Forelimb muscle (tissue), 1 donor: Measurements from ENCODE around the gene EPGN. TPM values are rescaled to one million over a fixed set of nuclear protein-coding genes. Genes with fewer than 3 reads are reported as not detected.
"Not testable (repeated sequence)": the region's sequence is repeated elsewhere in the genome, so short reads cannot be mapped to it uniquely, and the experiment has no call there.

ENCODE experiments used
- DNase-seq: peaks from one replicate; pipeline ENCODE4 v3.0.0-alpha.2; 2013; ENCODE audit warnings: low read depth
- polyA plus RNA-seq: library from polyadenylated mRNA; unstranded; fragments of 120-200 nt; gene quantifications from one replicate; pipeline ENCODE4 v1.2.1, GENCODE V29; 2013; ENCODE audit not compliant: insufficient read length

The EPGN gene
- polyA plus RNA-seq, 1 donor, result 0.32 TPM

DNA sequence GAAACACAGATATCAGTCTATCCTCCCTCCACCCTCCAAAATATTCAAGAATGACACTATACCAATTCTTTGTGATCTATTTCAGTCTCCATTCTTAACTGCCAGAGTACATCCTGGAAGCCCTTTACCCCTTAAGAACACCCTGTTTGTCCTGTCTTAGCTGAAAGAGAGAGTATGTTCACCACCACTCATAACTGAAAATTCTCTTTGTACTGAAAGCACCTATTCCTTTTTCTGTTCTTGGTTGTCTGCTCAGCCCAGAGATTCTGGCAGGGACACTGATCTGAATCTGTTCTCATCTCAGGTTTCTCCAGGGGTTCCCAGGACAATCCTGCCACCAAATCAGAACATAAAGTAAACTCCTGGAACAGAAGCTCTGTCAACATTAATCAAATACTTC lies 31.2 kb downstream of the EPGN start:
- DNase-seq, result no peak

DNA sequence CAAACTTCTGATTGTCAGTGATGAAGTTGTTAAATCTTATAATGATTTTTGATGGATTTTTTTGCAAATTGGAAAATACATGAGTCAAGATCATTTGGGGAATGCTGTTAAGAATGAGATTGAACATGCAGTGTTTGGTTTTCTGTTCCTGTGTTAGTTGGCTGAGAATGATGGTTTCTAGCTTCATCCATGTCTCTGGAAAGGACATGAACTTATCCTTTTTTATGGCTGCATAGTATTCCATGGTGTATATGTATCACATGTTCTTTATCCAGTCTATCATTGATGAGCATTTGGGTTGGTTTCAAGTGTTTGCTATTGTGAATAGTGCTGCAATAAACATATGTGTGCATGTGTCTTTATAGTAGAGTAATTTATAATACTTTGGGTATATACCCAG lies 32.2 kb downstream of the EPGN start:
- DNase-seq, result not testable (repeated sequence)

DNA sequence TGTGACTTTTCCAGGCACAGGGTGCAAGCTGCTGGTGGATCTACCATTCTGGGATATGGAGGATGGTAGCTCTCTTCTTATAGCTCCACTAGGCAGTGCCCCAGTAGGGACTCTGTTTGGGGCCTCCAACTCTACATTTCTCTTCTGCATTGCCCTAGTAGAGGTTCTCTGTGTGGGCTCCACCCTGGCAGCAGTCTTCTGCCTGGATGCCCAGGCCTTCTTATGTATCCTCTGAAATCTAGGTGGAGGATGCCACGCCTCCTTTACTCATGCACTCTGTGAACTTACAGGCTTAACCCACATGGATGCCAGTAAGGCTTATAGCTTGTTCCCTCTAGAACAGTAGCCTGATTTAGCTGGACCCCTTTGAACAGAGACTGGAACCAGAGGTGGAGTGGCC lies 35.8 kb downstream of the EPGN start:
- no peak for DNase-seq

DNA sequence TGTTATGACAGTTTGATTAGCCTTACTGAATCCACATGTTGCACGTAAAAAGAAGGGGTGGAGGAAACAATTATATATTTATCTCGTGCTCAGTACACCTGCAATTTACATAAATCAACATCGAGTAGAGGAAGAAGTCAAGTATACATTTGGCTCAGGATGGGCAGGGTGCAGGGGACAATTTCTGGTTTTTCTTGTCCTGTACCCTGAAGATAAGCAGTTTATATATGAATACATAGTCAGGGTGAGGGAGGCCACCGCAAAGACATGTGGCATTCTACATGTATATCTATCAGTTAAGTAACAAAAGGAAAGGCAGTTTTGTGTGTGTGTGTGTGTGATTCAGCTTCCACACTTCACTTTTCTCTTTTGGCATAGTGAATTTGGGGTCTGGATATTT lies 45.6 kb downstream of the EPGN start:
- no peak for DNase-seq

DNA sequence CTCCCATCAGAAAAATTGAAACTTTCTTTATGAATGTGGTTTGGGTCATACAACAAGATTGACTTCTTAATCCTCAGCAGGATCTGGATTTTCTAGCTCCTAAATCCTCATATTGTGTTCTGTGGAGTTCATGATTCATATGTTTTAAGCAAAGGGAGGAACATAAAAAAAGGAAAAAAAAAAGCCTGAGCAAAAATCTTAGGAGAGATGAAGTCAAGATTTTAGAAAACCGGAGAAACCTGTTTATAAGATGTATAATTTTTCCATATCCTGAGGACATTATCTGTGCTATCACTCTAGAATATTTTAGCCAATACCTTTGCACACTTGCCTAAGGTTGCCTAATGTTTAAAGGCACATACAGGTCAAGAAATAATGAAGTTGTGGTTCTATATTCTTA lies 49.7 kb downstream of the EPGN start:
- no peak for DNase-seq

GRCh38 chr4:74361671-74362070 lies 53.4 kb downstream of the EPGN start:
- DNase-seq, result no peak

- no peak for DNase-seq
Observed at GRCh38 chr4:74362347-74362746, 54.1 kb downstream of the EPGN start.

- no peak for DNase-seq
Observed at GRCh38 chr4:74364256-74364651, 56.0 kb downstream of the EPGN start.

DNA sequence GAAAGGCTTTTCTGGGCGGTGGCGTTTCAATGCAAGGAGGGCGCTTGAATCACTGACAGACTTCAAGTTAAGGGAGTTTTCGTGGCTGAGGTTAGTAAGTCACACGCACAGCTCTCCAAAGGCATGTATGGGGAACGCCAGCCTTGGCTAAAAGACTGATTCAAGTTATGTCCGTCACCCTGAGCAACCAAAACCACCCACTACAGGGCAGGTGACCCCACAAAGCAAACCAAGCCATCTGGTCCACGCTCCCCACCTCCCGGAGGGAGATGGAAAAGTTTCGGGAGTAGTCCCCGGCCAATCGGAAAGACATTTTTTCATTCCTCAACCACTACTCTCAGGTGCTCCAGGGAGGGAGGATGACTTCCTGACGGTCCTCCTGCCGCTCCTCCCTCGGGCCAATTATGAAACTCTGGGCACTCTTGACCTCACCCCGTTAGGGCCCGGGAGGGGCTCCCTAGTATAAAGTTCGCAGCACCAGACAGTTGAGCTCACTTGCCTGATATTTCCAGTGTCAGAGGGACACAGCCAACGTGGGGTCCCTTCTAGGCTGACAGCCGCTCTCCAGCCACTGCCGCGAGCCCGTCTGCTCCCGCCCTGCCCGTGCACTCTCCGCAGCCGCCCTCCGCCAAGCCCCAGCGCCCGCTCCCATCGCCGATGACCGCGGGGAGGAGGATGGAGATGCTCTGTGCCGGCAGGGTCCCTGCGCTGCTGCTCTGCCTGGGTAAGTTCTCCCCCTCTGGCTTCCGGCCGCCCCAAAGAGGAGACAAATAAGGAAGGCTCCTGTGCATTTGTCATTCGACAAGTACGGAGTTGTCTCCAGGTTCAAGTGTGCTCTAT lies 56.6 kb downstream of the EPGN start, which contains the start of gene EREG:
Gene EREG (plus strand): TSS at position 494 of the 840 bp plus-strand sequence. CDS start 164 bp downstream, at position 658.
- no peak for DNase-seq

DNA sequence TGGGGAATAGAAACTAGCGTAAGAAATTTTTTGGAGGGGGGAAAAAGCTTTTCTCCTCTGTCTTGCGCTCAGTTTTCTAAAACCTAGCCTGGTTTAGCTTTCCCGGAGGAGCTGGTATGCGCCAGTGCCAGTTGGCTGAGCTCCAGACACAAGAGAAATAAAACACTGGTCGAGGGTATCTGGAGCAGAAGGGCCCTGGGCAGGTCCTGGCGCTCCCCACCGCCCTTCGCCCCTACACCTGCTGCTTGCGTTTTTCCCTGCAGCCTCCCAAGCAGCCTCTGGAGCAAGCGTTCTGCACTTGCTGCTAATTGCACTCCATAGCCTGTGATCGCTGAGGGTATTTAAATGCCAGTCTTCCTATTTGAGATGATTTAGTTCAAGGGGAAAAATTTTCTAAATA lies 57.5 kb downstream of the EPGN start:
- DNase-seq, result no peak

Other genes starting within 250 kb of the EPGN start
- gene CXCL2, start 209.3 kb upstream of the EPGN start, polyA plus RNA-seq, result 0.71 TPM
- 14.3 TPM for gene MTHFD2L, start 150.4 kb upstream of the EPGN start, polyA plus RNA-seq
- not detected for gene EREG, start 56.7 kb downstream of the EPGN start, polyA plus RNA-seq
- not detected for gene AREG, start 136.7 kb downstream of the EPGN start, polyA plus RNA-seq